Vagina (tissue), 2 donors: ENCODE measurements around the gene TTC7B.

Source experiments
- CTCF ChIP-seq, 3 experiments: fragments of 450-650 bp in 2 of 3; fragments of 200-600 bp in 1 of 3; sonication (generic) in 1 of 3; IDR thresholded peaks; one replicate each; pipeline ENCODE4 v1.5.1; 2017 to 2019; ENCODE audit warnings: antibody characterized with exemption in 3 of 3, mild to moderate bottlenecking in 2 of 3, moderate library complexity in 2 of 3
- POLR2A ChIP-seq, 2 donors: fragments of 450-650 bp; IDR thresholded peaks; one replicate each; pipeline ENCODE4 v1.6.1; 2017; ENCODE audit warnings: antibody characterized with exemption in 2 of 2, mild to moderate bottlenecking in 2 of 2, moderate library complexity in 2 of 2
- POLR2AphosphoS5 ChIP-seq, 2 donors: sonication (generic); formaldehyde crosslinking; IDR thresholded peaks; one replicate each; pipeline ENCODE4 v1.9.0; 2017; ENCODE audit warnings: antibody characterized with exemption in 2 of 2, mild to moderate bottlenecking in 2 of 2, low read depth in 1 of 2; ENCODE audit not compliant: insufficient read depth in 1 of 2

GRCh38 chr14:90593254-90594040 is 222.8 kb downstream of the TTC7B start:
- TF ChIP-seq POLR2A (IDR thresholded peaks at IDR 0.05) (no peak), CTCF (IDR thresholded peaks at IDR 0.05) (no peak), POLR2AphosphoS5 (IDR thresholded peaks at IDR 0.05; ENCODE audit: insufficient read depth in 1 of 2, low read depth in 1 of 2) (no peak)
